ENCODE data around the gene KRT81.

GRCh38 chr12:52257074-52257551 is 34.2 kb downstream of the KRT81 start:
- TF ChIP-seq RAD21 (conservative IDR thresholded peaks at IDR 0.05) (no peak), CTCF (IDR thresholded peaks at IDR 0.05; ENCODE audit: poor library complexity, severe bottlenecking) (no peak), EZH2 (IDR thresholded peaks at IDR 0.05; ENCODE audit: borderline replicate concordance, insufficient read depth, low read length, poor library complexity, severe bottlenecking) (no peak), TAF1 (IDR thresholded peaks at IDR 0.05; ENCODE audit: low read depth) (no peak), MXI1 (conservative IDR thresholded peaks at IDR 0.05; ENCODE audit: poor library complexity, severe bottlenecking) (no peak)
